K562 (cell line): ENCODE measurements around the gene LRRC3B.

Experiments
- ARID2 ChIP-seq: fragments of 450-650 bp; IDR thresholded peaks from 2 replicates; pipeline ENCODE4 v1.6.1; 2017; ENCODE audit warnings: antibody characterized with exemption, mild to moderate bottlenecking
- E2F4 ChIP-seq: sonication (generic); formaldehyde crosslinking; IDR thresholded peaks from 2 replicates; pipeline ENCODE4 v1.8.0; 2022; ENCODE audit warnings: mild to moderate bottlenecking, low read depth, missing genetic modification reagents
- EZH2 ChIP-seq: IDR thresholded peaks from 2 replicates; pipeline ENCODE4 v1.6.1; 2012; ENCODE audit warnings: low read depth, mild to moderate bottlenecking, inconsistent platforms, low read length, borderline replicate concordance
- HSF4 ChIP-seq: fragments of 250-450 bp; sonication (Bioruptor Pico); IDR thresholded peaks from 2 replicates; pipeline ENCODE4 v2.1.2; 2022; ENCODE audit warnings: mild to moderate bottlenecking, moderate library complexity, borderline replicate concordance
- NRF1 ChIP-seq, 2 experiments: fragments of 450-650 bp; IDR thresholded peaks in 1 of 2; conservative IDR thresholded peaks in 1 of 2; 2 replicates each; pipeline ENCODE4 v1.6.1; 2014; ENCODE audit warnings: mild to moderate bottlenecking in 2 of 2
- RNF2 ChIP-seq: sonication (generic); IDR thresholded peaks from 2 replicates; pipeline ENCODE4 v1.6.1; 2016
- ZBTB5 ChIP-seq: fragments of 450-650 bp; IDR thresholded peaks from 2 replicates; pipeline ENCODE4 v1.6.1; 2017; ENCODE audit warnings: antibody characterized with exemption
- ZNF140 ChIP-seq: fragments of 250-450 bp; sonication (Bioruptor Pico); IDR thresholded peaks from 2 replicates; pipeline ENCODE4 v1.8.0; 2021; ENCODE audit warnings: moderate library complexity, mild to moderate bottlenecking, inconsistent platforms
- ZNF639 ChIP-seq, 2 experiments: fragments of 200-800 bp in 1 of 2; sonication (Bioruptor generic) in 1 of 2; sonication (generic) in 1 of 2; formaldehyde crosslinking in 1 of 2; IDR thresholded peaks in 1 of 2; conservative IDR thresholded peaks in 1 of 2; 2 replicates each; pipeline versions ENCODE4 v1.5.0 to v1.6.1; 2016 to 2020; ENCODE audit warnings: missing compliant biosample characterization in 1 of 2, missing genetic modification characterization in 1 of 2, missing genetic modification reagents in 1 of 2

- TF ChIP-seq E2F4 (CRISPR knock-in tag) (no peak), ZBTB5 (no peak), ZNF140 (no peak), ZNF639 (CRISPR knock-in tag; conservative IDR thresholded peaks at IDR 0.05 in 1 of 2, IDR thresholded peaks at IDR 0.05 in 1 of 2) (no peak), EZH2 (no peak), NRF1 (conservative IDR thresholded peaks at IDR 0.05 in 1 of 2, IDR thresholded peaks at IDR 0.05 in 1 of 2) (no peak), HSF4 (no peak), RNF2 (no peak), ARID2 (no peak)
These were observed 92.9 kb downstream of the LRRC3B start for GRCh38 chr3:26715431-26715830.
